ENCODE data around the gene KCNQ5.
"Not testable (repeated sequence)": the region's sequence is repeated elsewhere in the genome, so short reads cannot be mapped to it uniquely, and the experiment has no call there.

Gene KCNQ5

DNA sequence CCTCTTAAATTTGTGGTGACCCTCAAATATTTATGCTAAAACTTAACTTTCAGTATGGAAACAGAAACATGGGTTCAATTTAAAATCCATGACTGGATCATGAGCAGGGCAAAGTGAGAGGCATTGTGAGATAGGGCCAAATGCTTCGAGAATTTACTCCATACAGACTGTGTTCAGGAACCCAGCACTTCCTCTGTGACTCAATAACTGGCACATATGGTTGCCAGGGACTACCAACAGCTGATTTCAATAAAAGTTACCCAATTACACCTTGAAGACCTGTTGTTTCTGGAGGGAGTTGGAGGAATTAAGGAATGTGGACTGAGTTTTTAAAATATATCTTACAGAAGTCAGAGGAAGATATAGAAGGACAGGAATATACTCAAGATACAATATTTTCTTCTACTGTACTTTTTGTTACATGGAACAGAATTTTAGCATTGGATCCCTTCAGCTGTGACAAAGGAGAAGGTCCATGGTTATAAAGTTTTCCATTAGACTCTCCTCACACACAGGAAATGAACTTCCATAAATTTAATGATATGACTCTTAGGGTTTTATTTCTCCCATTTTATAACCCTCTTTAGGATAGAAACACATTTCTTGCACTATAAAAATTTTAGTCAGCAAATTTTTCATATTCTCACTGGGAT, 344.9 kb downstream of the KCNQ5 start:
- DNase-seq, result no peak

DNA sequence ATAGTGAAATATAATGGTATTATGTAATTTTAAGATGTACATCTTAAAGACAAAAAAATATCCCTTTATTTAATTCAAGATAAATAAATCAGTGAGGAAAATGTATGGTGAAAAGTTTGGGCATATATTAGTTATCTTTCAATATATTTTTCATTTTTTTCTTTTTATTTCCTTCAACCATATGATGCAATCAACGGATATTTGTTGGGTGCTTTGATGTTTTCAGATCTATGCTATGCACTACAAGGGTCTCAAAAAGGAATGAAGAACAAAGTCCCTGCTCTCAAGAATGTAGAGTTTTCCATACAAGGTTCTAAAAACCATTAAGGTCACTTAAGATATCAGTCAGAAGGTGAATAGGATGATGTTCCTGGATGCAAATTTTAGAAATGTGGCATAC, 345.5 kb downstream of the KCNQ5 start:
- DNase-seq, result no peak

DNA sequence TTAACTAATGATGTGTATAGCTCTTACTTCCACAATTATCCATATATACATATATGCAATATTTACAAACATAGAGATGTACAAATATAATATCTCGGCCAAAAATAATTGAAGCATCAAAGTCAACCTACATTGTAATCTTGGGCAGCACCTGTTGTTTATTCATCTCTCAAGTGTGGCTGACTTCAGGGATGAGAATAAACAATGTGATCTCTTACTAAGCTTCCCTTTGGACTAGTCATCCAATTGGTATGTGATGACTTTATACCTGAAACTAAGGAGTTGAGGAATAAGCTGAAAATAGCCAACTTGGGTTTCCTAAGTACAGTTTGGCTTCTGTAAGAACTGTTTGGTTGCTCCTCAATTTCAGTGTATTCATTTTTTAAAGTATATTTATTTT, 346.8 kb downstream of the KCNQ5 start:
- DNase-seq, result no peak

DNA sequence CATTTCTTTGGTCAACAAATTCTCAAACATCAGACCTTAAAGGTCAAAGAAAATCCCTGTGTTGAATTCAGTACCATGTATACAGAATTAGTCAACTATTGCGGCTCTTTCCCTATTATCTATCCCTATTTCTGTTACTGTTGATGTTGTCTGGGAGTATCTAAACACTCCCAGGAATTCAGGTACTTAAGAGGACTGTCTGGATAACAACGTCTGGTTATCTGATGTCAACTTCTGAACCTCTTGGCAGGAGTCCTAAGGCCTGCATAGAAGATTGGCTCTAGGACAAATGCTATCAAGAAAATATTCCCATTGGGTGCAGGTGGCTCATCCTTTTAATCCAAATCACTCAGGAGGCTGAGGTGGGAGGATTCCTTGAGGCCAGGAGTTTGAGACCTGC, 347.8 kb downstream of the KCNQ5 start:
- no peak for DNase-seq

DNA sequence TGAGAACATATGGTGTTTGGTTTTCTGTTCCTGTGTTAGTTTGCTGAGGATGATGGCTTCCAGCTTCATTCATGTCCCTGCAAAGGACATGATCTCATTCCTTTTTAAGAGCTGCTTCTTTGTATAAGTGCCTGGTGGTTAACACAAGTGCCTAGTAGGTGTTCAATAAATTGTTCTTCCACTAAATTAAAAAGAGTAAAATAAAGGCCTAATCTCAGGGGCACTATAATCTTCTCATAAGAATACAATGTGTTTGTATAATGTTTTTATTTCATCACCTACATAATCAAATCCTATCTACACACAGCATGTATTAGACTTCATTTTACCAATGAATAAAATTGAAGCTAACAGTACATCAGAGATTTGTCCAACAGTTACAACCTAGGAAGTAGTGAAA, 350.7 kb downstream of the KCNQ5 start:
- DNase-seq, result no peak

DNA sequence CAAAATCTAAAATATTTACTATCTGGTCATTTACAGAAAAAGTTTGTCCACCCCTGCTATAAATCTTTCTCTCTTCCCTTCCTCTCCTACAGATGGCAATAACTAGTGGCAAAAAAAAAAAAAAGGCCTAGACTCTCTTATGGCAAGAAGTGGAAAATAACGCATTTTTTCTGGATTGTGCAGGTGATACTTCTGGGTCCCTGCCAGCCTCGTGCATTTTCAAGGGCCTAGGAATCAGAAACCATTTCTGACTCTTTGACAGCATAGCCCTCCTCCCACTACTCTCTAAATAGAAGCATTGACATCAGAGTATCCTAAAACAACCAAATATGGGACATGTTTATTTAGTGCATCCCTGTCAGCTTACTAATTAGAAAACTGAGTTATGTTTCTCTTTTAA, 352.4 kb downstream of the KCNQ5 start:
- DNase-seq, result no peak

DNA sequence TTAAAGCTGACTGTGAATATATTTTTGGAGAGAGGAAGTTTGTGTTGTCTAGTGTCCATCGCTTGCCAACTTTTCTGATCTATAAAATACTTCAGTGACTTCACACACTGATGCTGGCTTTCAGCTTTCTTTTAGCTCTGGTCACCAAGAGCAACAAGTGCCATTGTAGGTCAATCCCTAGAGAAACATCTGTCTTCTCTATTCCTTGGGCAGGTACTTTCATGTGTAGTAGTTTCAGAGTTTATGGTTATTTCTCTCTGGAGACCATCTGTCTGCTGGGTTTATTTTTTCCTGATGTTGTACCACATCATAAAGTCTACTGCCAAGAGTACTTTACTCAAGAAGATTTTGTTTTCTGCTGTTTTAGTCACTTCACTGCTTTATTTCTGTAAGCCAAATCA, 353.5 kb downstream of the KCNQ5 start:
- DNase-seq, result no peak

DNA sequence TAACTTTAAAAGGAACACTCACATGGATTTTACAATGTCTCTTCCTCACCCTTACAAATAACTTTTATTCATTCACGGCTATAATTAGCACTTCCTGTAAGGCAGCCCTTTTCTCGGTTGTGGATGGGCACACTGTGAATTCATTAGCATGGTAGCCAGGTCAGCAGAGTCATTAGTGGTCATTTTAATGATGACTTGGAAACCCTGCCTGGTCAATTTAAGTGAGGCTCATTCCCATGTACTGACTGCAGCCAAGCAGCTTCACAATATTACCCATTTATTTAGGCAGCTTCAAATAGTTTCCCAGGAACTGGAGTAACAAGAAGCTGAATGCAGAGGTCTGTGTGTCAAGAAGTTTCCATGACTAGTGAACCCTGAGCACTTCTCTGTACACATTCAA, 354.6 kb downstream of the KCNQ5 start:
- DNase-seq, result peak; percentile 27

DNA sequence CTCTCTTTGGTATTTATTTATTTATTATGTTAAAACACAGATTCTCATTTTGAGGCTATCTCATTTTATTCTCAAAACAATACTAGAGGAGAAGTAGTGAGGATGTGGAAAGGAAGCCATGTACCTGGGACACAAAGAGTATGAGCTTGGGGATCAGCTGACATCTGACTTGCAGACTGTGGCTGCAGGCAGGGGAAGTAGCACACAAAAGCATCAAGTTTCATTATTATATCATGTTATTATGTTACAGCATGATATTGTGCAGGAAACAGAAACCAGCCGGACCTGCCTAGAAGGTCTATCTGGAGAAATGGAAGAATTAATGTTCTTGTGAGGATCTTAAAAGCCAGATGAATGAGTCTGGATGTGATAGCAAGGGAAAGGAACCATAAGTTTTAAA, 355.2 kb downstream of the KCNQ5 start:
- DNase-seq, result no peak

DNA sequence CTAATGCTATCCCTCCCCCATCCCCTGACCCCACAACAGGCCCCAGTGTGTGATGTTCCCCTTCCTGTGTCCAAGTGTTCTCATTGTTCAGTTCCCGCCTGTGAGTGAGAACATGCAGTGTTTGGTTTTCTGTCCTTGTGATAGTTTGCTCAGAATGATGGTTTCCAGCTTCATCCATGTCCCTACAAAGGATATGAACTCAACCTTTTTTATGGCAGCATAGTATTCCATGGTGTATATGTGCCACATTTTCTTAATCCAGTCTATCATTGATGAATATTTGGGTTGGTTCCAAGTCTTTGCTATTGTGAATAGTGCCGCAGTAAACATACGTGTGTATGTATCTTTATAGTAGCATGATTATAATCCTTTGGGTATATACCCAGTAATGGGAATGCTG, 356.9 kb downstream of the KCNQ5 start:
- not testable (repeated sequence) for DNase-seq

DNA sequence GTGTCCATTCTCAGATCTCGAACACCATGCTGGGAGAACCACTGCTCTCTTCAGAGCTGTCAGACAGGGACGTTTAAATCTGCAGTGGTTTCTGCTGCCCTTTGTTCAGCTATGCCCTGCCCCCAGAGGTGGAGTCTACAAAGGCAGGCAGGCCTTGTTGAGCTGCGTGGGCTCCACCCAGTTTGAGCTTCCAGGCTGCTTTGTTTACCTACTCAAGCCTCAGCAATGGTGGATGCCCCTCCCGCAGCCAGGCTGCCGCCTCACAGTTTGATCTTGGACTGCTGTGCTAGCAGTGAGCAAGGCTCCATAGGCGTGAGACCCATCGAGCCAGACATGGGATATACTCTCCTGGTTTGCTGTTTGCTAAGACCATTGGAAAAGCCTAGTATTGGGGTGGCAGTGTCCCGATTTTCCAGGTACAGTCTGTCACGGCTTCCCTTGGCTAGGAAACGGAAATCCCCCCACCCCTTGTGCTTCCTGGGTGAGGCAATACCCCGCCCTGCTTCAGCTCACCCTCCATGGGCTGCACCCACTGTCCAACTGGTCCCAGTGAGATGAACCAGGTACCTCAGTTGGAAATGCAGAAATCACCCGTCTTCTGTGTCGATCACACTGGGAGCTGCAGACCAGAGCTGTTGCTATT, 362.4 kb downstream of the KCNQ5 start:
- not testable (repeated sequence) for DNase-seq

DNA sequence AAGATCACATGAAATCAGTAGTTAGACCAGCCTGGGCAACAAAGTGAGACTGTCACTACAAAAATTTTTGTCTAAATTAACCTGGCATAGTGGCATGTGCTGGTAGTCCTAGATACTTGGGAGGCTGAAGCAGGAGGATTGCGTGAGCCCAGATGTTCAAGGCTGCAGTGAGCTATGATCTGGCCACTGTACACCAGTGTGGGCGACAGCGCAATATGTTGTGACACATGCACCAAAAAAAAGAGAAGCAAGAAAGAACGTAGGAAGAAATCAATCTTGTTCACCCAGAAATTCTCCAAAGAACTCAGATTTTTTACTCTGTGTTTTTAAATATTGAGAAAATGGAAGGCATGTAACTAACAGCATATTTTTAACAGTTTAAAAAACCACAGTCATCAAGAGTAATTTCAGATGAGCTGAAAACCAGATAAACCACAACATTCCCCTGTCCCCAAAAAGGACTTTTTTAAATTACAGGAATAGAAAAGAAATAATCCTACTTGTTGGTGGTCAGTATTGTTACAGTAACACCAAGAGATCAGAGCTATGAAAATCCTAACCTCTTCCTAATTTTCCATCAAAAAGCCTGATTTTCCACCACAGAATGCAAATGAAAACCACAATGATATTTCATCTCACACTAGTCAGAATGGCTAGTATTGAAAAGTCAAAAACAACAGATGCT, 363.3 kb downstream of the KCNQ5 start:
- no peak for DNase-seq

DNA sequence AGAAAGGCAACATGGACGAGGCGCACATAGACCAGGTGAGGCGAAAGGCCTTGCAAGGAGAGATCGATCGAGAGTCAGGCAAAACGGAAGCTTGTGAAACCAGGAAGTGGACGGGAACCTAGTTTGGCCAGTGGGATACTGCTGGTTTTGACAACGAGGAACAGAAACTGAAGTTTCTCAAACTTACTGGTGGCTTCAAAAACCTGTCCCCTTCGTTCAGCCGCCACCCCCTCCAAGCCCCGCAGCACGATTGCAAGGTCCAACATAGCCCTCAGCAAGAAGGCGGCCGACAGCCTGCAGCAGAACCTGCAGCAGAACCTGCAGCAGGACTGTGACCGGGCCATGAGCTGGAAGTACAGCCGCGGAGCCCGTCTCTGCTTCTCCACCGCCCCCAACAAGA, 365.4 kb downstream of the KCNQ5 start:
- no peak for DNase-seq

DNA sequence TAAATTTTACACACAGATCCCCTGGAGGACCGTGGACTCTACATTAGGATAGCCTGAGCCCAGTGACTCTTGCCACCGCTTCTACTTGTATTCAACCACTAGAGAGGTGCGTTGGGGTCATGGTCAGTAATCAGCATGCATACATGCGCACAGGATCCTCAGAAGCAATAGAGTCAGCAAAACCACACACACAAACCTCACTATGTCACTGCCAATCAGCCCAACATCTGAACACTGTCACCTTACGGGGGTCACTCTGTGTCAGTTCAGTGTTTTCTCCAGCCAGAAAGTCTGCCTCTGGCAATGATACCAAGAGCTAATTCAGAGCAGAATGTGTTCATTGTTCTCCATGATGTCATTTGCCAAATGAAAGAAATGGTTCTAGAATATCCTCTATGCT, 378.1 kb downstream of the KCNQ5 start:
- DNase-seq, result no peak

DNA sequence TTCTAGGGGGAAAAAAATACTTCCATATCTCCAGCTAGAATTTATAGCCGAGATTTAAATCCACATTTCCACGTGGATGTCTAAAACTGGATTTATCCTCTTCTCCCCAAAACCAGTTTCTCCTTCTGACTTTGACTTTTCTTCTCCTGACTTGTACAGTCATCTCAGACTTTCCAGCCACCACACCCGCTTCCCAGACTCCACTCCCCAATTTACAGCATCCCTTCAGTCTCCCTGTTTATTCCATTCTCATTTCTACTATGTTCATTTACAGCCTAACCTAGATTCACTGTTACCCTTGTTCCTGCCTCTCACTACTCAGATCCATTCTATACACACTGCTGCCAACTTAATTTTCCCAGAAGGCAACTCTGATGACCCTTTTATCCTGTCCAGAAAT, 378.6 kb downstream of the KCNQ5 start:
- DNase-seq, result no peak

DNA sequence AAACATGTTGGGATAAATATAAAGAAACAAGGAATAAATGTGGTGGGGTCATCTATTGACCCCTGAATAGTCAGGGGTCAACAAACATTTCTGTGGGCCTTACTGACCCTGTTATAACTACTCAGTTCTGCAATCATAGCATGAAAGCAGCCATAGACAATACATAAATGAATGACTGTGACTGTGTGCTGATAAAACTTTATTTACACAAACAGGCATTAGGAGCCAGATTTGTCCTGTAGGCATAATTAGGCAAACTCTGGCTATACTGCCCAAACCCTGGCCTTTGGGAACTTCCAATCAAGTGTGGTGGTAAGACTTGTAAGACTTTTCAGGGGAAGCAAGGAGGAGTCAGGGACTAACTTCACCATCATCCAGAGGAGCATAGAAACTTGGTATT, 380.7 kb downstream of the KCNQ5 start:
- no peak for DNase-seq

DNA sequence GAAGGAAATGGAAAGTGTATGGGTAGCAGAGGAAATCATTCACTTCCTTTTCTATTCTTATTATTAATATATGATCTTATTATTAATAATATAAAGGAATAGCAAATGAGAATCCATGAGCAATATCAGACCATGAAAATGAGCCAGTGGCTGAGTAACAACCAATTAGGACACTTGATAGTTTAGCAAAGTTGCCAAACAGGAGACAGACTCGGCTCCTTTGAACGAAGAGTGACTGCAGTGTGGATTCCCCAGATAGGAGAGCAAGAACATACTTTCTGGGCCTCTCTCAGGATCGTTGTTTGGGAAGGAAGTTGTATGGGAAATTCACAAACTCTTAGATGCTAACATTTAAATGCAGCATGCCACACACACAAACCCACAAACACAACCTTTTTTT, 381.4 kb downstream of the KCNQ5 start:
- no peak for DNase-seq

DNA sequence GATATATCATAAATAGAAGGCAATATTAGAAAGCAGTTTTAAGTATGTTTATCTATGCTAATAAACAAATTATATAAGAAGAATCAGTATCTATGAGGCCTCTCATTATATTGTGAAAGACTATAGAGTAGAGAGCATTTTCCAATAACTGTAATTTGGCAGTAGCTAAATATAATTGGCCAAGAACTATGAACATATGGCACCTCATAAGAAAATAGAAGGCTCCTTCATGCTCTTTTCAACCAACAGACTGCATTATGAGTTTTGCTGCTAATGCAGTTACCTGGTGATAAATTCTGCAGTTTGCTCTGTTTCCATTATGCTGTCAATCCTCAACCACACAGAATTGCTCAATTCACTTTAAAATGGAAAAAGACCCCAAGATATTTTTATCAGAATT, 382.4 kb downstream of the KCNQ5 start:
- no peak for DNase-seq

DNA sequence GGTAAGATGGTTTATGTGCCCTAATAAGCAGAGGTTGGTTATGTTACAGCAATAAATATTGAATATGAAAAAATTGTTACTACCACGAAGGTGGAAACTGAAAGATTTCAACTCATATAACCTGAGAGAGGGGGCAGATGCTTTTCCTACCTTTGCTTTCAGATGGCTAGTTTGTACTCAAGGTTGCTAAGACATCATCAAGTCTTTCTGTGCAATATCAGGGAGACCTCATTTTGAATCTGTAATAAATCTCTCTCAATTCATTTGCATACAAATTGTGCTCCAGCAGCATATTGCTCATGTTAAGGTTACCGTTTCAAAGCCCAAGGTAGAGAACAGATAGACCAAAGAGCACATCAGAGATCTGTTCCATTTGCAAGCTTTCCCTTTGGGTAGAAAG, 383.0 kb downstream of the KCNQ5 start:
- DNase-seq, result no peak

DNA sequence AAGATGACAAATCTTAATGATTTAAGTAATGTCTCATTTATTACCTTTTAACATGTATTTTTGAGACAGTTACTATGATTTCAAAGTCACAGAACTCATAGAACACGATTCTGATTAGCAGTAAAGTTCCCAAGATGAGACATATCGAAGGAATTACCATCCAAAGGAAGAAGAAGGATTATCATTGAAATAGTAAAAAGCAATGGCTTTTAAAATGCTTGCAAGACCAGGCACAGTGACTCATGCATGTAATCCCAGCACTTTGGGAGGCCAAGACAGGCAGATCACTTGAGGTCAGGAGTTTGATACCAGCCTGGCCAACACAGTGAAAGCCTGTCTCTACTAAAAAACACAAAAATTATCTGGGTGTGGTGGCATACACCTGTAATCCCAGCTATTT, 384.3 kb downstream of the KCNQ5 start:
- no peak for DNase-seq

DNA sequence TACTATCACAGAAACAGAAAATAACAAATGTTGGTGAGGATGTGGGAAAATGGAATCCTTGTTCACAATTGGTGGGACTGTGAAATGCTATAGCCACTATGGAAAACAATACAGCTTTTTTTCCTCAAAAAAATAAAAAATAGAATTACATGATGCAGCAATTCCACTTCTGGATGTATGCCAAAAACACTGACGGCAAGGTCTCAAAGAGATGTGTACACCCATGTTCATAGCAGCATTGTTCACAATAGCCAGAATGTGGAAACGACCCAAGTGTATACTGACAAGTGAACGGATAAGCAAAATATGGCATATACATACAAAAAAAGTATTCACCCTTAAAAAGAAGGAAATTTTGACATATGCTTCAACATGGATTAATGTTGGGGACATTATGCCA, 390.1 kb downstream of the KCNQ5 start:
- no peak for DNase-seq

DNA sequence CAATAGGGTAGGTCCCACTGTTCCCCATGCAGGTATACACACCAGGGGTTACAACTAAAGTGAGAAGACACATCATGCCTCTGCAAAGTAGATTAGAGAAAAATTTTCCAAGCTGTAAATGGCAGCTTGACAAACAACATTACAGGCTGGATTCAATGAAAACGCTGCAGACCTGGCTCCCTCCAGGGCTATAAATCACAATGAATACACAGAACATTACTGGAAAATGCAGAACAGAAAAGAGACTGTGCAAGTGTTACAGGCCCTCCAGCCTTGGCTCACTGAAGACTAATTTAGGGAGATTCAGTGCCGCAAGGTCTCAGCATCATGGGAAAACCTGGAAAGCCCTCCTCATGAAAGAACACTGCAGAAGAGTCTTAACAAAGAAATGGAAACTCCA, 395.6 kb downstream of the KCNQ5 start:
- DNase-seq, result peak; percentile 35

DNA sequence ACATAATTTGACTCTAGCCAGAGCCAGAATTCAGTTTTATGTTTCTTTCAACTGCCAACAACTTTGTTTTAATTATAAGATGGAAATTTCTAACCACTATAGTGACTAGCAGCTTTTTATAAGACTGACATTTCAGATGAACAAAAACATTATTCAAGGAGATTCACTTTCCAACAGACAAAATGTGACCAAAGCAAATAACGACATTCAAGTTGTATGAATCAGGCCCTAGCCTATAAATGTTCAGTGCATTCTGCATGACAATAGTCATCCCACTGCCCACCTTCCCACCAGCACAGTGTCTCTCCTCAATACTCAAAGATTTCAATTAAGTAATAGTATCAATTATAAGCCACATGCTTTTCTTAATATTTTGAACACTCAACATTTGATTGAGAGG, 402.7 kb downstream of the KCNQ5 start:
- DNase-seq, result no peak

DNA sequence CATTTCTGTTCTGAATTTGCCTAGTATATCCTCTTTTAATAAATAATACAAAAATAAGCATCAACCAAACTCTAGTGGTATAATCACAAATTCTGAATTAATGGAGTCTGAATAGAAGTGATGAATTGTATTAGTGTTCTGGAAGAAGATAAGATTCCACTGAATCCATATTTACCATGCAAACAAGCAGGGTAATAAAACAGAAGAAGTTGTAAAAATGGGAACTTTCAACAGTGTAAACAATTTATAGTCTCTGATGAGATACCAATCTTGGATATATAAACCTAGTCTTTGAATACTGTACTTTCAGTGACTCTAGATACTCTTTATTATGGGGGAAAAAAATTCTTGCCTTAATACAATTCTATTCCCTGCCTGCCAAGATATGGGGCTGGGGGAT, 405.8 kb downstream of the KCNQ5 start:
- no peak for DNase-seq

Data from right hindlimb (tissue), 1 donor.